ENCODE results near the gene AKAP1. TPM values are rescaled to one million over a fixed set of nuclear protein-coding genes. Genes with fewer than 3 reads are reported as not detected.

Gene AKAP1
- total RNA-seq, 2 donors from 2014 or later = 90.4 to 139 TPM

- no peak for TF ChIP-seq CTCF (IDR thresholded peaks at IDR 0.05)
- H3K9me3 ChIP-seq = no peaks in the 10 kb centered on the region
- no peak overlapping the region for H3K27ac ChIP-seq
- DNase-seq (ENCODE audit: low spot score) = no peak
- no peaks in the 10 kb centered on the region for H3K36me3 ChIP-seq
- no peaks in the 10 kb centered on the region for H3K4me1 ChIP-seq
- no peaks in the 10 kb centered on the region for H3K27me3 ChIP-seq
- no peak overlapping the region for H3K4me3 ChIP-seq
Observed at GRCh38 chr17:57077000-57077399, 8.0 kb upstream of the AKAP1 start.

GRCh38 chr17:57078274-57078673 is 6.8 kb upstream of the AKAP1 start:
- no peak overlapping the region for H3K4me3 ChIP-seq
- no peak for TF ChIP-seq CTCF (IDR thresholded peaks at IDR 0.05)
- DNase-seq (ENCODE audit: low spot score) = no peak
- no peaks in the 10 kb centered on the region for H3K4me1 ChIP-seq
- H3K27ac ChIP-seq = no peak overlapping the region
- H3K36me3 ChIP-seq = no peaks in the 10 kb centered on the region
- H3K27me3 ChIP-seq = no peaks in the 10 kb centered on the region
- H3K9me3 ChIP-seq = no peaks in the 10 kb centered on the region

- no peak for DNase-seq (ENCODE audit: low spot score)
- no peak overlapping the region for H3K4me3 ChIP-seq
- no peaks in the 10 kb centered on the region for H3K4me1 ChIP-seq
- H3K36me3 ChIP-seq = no peaks in the 10 kb centered on the region
- H3K27ac ChIP-seq = no peak overlapping the region
- H3K9me3 ChIP-seq = no peaks in the 10 kb centered on the region
- H3K27me3 ChIP-seq = no peaks in the 10 kb centered on the region
- TF ChIP-seq CTCF (IDR thresholded peaks at IDR 0.05) = no peak
Observed at GRCh38 chr17:57080718-57081117, 4.3 kb upstream of the AKAP1 start.

GRCh38 chr17:57082441-57082840 is 2.6 kb upstream of the AKAP1 start:
- no peak overlapping the region for H3K4me3 ChIP-seq
- no peak overlapping the region for H3K27ac ChIP-seq
- no peak for DNase-seq (ENCODE audit: low spot score)
- H3K27me3 ChIP-seq = no peaks in the 10 kb centered on the region
- no peaks in the 10 kb centered on the region for H3K36me3 ChIP-seq
- no peaks in the 10 kb centered on the region for H3K9me3 ChIP-seq
- no peak for TF ChIP-seq CTCF (IDR thresholded peaks at IDR 0.05)
- peaks cover 0 to 10% of the 10 kb centered on the region in 2 donors for H3K4me1 ChIP-seq

GRCh38 chr17:57084361-57084801 is 665 bp upstream of the AKAP1 start:
- TF ChIP-seq CTCF (IDR thresholded peaks at IDR 0.05) = no peak
- no peak for DNase-seq (ENCODE audit: low spot score)
- Histone ChIP-seq H3K9me3 (no peaks in the 10 kb centered on the region), H3K4me1 (peaks cover 0 to 23% of the 10 kb centered on the region in 2 donors), H3K27me3 (no peaks in the 10 kb centered on the region), H3K36me3 (no peaks in the 10 kb centered on the region), H3K27ac (peak overlapping the region; percentile 95), H3K4me3 (peak overlapping the region; percentile 67 to 85)

- Histone ChIP-seq H3K4me3 (peak overlapping the region; percentile 68 to 85), H3K27me3 (no peaks in the 10 kb centered on the region), H3K4me1 (peaks cover 0 to 28% of the 10 kb centered on the region in 2 donors), H3K27ac (peak overlapping the region; percentile 91 to 95), H3K9me3 (no peaks in the 10 kb centered on the region), H3K36me3 (no peaks in the 10 kb centered on the region)
- TF ChIP-seq CTCF (IDR thresholded peaks at IDR 0.05) = peak in 1 of 2 donors; percentile 11
- no peak for DNase-seq (ENCODE audit: low spot score)
Observed at GRCh38 chr17:57085448-57086068, 512 bp downstream of the AKAP1 start.

All from right atrium auricular region (tissue), 2 donors.